Spleen (tissue), 7 donors: ENCODE measurements around the gene SEC24C.
"Not testable (repeated sequence)": the region's sequence is repeated elsewhere in the genome, so short reads cannot be mapped to it uniquely, and the experiment has no call there.

Experiments
- CTCF ChIP-seq, 11 experiments: fragments of 200-600 bp in 7 of 11; fragments of 450-650 bp in 4 of 11; sonication (generic) in 4 of 11; IDR thresholded peaks in 8 of 11; conservative IDR thresholded peaks in 3 of 11; 1 replicate in 7 of 11; 2 replicates in 4 of 11; pipeline versions ENCODE4 v1.4.0 to v1.8.0; 2016 to 2021; ENCODE audit warnings: antibody characterized with exemption in 11 of 11, inconsistent platforms in 4 of 11, mild to moderate bottlenecking in 1 of 11
- POLR2A ChIP-seq, 3 donors: fragments of 450-650 bp; IDR thresholded peaks; one replicate each; pipeline ENCODE4 v1.5.1; 2017; ENCODE audit warnings: antibody characterized with exemption in 3 of 3, mild to moderate bottlenecking in 1 of 3
- POLR2AphosphoS5 ChIP-seq, 3 donors: sonication (generic); formaldehyde crosslinking; IDR thresholded peaks; one replicate each; pipeline ENCODE4 v1.5.1; 2017; ENCODE audit warnings: antibody characterized with exemption in 3 of 3
- donor health status: DM: no; HTN: no; CAD: no; lungs with moderate emphysema.
- donor health status: DM: no; HTN: no; CAD: no.
- donor health status: DM: no; HTN: no; CAD: no.

GRCh38 chr10:73707628-73708027 is 36.5 kb upstream of the SEC24C start:
- TF ChIP-seq POLR2A (IDR thresholded peaks at IDR 0.05); POLR2AphosphoS5 (IDR thresholded peaks at IDR 0.05); CTCF (IDR thresholded peaks at IDR 0.05 in 8 of 11, conservative IDR thresholded peaks at IDR 0.05 in 3 of 11): not testable (repeated sequence)
